ENCODE results near the gene RNF138. TPM values are rescaled to one million over a fixed set of nuclear protein-coding genes. Genes with fewer than 3 reads are reported as not detected.
A peak's percentile ranks its signal among the peaks of the same experiment; 100 is the strongest.

Gene RNF138
- total RNA-seq (2021; fragmentation: NEBNext Ultra II Directional; extraction: Animal tissue kit (Norgen Biotek cat#: 25700)): 10 to 100 TPM; 10.2 to 14.4 (median 13.6) TPM
- long read RNA-seq, transcript RNF138-202 (8 exons, 3,570 nt): major isoform, 7 of 19 reads
- long read RNA-seq, partial matches to known transcripts: 7 of 19 reads
- long read RNA-seq, other reads (novel, unspliced or antisense): 3 of 19 reads

GRCh38 chr18:32091724-32092421 lies at the start of gene RNF138:
Gene RNF138 (plus strand): TSS chr18:32091874. CDS start chr18:32092777, 903 bp downstream.
- Mint-ChIP-seq H3K27me3 (ENCODE audit: insufficient read depth) (peaks cover 6% of the 10 kb centered on the region; the same call in 1 of the 2 replicates), H3K4me1 (ENCODE audit: low read depth) (peaks cover 45% of the 10 kb centered on the region), H3K36me3 (ENCODE audit: low read depth) (peaks cover 30% of the 10 kb centered on the region), H3K4me3 (peak within 1 kb of the TSS; percentile 93), H3K9me3 (no peaks in the 10 kb centered on the region), H3K27ac (peak within 1 kb of the TSS; percentile 97)
- DNase-seq: peak; percentile 71
- TF ChIP-seq CTCF (IDR thresholded peaks at IDR 0.05): no peak

- no peak for DNase-seq
- no peak overlapping the region for H3K27ac Mint-ChIP-seq
- H3K27me3 Mint-ChIP-seq (ENCODE audit: insufficient read depth): peaks cover 7% of the 10 kb centered on the region
Observed at GRCh38 chr18:32042337-32042736, 49.3 kb upstream of the RNF138 start.

GRCh38 chr18:32048507-32049091 lies 43.1 kb upstream of the RNF138 start:
- TF ChIP-seq CTCF (IDR thresholded peaks at IDR 0.05): no peak
- Mint-ChIP-seq H3K4me1 (ENCODE audit: low read depth) (peaks cover 10% of the 10 kb centered on the region), H3K4me3 (no peak overlapping the region), H3K27ac (no peak overlapping the region), H3K36me3 (ENCODE audit: low read depth) (no peaks in the 10 kb centered on the region), H3K27me3 (ENCODE audit: insufficient read depth) (peaks cover 2% of the 10 kb centered on the region; the same call in 1 of the 2 replicates), H3K9me3 (no peaks in the 10 kb centered on the region)
- no peak for DNase-seq

More at GRCh38 chr18:32042337-32042736, 49.3 kb upstream of the RNF138 start:
- TF ChIP-seq CTCF (IDR thresholded peaks at IDR 0.05): no peak
- H3K36me3 Mint-ChIP-seq (ENCODE audit: low read depth): no peaks in the 10 kb centered on the region
- H3K4me1 Mint-ChIP-seq (ENCODE audit: low read depth): no peaks in the 10 kb centered on the region
- H3K9me3 Mint-ChIP-seq: no peaks in the 10 kb centered on the region
- H3K4me3 Mint-ChIP-seq: no peak overlapping the region

DNA sequence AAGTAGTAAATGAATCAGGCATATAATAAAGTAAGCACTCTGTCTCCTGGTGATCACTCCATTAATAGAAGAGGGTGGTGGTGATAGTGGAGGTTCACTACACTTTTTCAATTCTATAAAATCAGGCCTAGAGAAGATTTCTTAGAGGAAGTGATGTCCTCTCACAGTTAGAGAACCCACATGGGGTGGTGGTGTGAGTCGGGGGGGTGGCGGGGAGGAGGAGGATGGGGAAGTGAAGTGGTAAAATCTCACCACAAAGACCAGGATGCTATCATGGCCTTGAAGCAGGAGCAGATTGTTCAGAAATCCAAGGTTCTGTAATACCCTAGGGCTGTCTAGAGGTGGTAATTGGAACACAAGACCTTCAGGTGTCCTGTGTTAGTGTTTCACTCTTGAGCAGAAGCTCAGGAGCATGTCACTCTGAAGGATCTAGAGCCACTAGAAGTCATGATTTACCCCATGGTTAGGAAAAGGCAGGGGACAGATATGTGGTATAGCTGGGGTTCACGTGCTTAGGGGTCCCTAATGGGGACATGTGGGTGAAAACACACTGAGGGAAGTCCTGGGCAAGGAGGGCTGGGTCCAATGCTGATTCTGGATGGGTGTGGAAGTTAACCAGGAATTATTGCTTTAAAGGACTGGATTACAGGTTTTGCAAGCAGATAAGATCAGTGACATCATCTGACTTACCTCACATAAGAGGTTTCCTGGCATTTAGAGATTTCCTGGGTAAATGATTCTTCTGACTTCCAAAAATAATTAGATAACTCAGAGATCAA lies 42.1 kb upstream of the RNF138 start:
- TF ChIP-seq CTCF (IDR thresholded peaks at IDR 0.05): no peak
- Mint-ChIP-seq H3K27ac (no peak overlapping the region), H3K4me3 (no peak overlapping the region), H3K9me3 (no peaks in the 10 kb centered on the region), H3K36me3 (ENCODE audit: low read depth) (no peaks in the 10 kb centered on the region), H3K27me3 (ENCODE audit: insufficient read depth) (peaks cover 2% of the 10 kb centered on the region; the same call in 1 of the 2 replicates), H3K4me1 (ENCODE audit: low read depth) (peaks cover 10% of the 10 kb centered on the region)
- DNase-seq: peak; percentile 3

GRCh38 chr18:32056613-32057358 lies 34.9 kb upstream of the RNF138 start:
- H3K4me1 Mint-ChIP-seq (ENCODE audit: low read depth): no peaks in the 10 kb centered on the region
- no peak for DNase-seq
- H3K4me3 Mint-ChIP-seq: no peak overlapping the region
- H3K9me3 Mint-ChIP-seq: no peaks in the 10 kb centered on the region
- H3K36me3 Mint-ChIP-seq (ENCODE audit: low read depth): no peaks in the 10 kb centered on the region
- no peak overlapping the region for H3K27ac Mint-ChIP-seq
- H3K27me3 Mint-ChIP-seq (ENCODE audit: insufficient read depth): peaks cover 7% of the 10 kb centered on the region
- no peak for TF ChIP-seq CTCF (IDR thresholded peaks at IDR 0.05)

All from HFFc6 (cell line).